SK-N-SH (cell line): ENCODE results near the gene UTRN.

Experiments
- EP300 ChIP-seq, 2 experiments: IDR thresholded peaks; 2 replicates each; pipeline versions ENCODE4 v1.4.0 to v1.6.1; 2012; ENCODE audit warnings: borderline replicate concordance in 1 of 2, low read depth in 1 of 2, low read length in 1 of 2
- POLR2AphosphoS5 ChIP-seq: IDR thresholded peaks from 2 replicates; pipeline ENCODE4 v1.6.1; 2012; ENCODE audit warnings: low read depth, low read length
- TAF1 ChIP-seq: IDR thresholded peaks from 2 replicates; pipeline ENCODE4 v1.6.1; 2012; ENCODE audit warnings: low read depth, mild to moderate bottlenecking, low read length, moderate library complexity, borderline replicate concordance
- USF2 ChIP-seq: fragments of 150-350 bp; IDR thresholded peaks from 2 replicates; pipeline ENCODE4 v1.6.1; 2017; ENCODE audit warnings: antibody characterized with exemption, low read length, low read depth, borderline replicate concordance
- TF ChIP-seq, protein P1 (sequence below): fragments of 200-600 bp; sonication (generic); IDR thresholded peaks from 2 replicates; pipeline ENCODE4 v1.6.1; 2017; ENCODE audit warnings: antibody characterized with exemption, mild to moderate bottlenecking, moderate library complexity
- TF ChIP-seq, protein P2 (sequence below): IDR thresholded peaks from 2 replicates; pipeline ENCODE4 v1.6.1; 2012; ENCODE audit warnings: mild to moderate bottlenecking, low read depth, low read length, moderate library complexity

DNA sequence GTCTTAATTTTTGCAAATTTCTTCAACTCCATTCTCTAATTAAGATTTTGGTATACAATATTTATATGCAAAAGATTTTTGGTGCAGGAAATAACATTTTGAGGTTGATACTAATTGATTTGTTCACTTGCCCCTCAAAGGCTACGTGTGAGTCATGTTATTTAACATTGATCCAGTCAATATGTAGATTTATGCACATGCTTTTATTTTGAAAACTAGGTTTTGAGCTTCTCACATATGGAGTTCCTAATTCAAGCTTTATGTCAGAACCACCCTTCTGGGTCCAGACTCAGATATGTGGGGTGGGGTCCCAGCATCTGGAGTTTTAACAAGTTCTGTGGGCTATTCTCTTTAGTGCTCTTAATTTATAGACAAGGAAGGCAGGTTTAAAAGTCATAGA, 13.8 kb downstream of the UTRN start:
- TF ChIP-seq, protein P1, sequence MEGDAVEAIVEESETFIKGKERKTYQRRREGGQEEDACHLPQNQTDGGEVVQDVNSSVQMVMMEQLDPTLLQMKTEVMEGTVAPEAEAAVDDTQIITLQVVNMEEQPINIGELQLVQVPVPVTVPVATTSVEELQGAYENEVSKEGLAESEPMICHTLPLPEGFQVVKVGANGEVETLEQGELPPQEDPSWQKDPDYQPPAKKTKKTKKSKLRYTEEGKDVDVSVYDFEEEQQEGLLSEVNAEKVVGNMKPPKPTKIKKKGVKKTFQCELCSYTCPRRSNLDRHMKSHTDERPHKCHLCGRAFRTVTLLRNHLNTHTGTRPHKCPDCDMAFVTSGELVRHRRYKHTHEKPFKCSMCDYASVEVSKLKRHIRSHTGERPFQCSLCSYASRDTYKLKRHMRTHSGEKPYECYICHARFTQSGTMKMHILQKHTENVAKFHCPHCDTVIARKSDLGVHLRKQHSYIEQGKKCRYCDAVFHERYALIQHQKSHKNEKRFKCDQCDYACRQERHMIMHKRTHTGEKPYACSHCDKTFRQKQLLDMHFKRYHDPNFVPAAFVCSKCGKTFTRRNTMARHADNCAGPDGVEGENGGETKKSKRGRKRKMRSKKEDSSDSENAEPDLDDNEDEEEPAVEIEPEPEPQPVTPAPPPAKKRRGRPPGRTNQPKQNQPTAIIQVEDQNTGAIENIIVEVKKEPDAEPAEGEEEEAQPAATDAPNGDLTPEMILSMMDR = no peak
- TF ChIP-seq POLR2AphosphoS5 = no peak
- TF ChIP-seq EP300 (IDR thresholded peaks at IDR 0.05; ENCODE audit: borderline replicate concordance in 1 of 2, low read depth in 1 of 2, low read length in 1 of 2) = no peak
- TF ChIP-seq USF2 = no peak
- TF ChIP-seq, protein P2, sequence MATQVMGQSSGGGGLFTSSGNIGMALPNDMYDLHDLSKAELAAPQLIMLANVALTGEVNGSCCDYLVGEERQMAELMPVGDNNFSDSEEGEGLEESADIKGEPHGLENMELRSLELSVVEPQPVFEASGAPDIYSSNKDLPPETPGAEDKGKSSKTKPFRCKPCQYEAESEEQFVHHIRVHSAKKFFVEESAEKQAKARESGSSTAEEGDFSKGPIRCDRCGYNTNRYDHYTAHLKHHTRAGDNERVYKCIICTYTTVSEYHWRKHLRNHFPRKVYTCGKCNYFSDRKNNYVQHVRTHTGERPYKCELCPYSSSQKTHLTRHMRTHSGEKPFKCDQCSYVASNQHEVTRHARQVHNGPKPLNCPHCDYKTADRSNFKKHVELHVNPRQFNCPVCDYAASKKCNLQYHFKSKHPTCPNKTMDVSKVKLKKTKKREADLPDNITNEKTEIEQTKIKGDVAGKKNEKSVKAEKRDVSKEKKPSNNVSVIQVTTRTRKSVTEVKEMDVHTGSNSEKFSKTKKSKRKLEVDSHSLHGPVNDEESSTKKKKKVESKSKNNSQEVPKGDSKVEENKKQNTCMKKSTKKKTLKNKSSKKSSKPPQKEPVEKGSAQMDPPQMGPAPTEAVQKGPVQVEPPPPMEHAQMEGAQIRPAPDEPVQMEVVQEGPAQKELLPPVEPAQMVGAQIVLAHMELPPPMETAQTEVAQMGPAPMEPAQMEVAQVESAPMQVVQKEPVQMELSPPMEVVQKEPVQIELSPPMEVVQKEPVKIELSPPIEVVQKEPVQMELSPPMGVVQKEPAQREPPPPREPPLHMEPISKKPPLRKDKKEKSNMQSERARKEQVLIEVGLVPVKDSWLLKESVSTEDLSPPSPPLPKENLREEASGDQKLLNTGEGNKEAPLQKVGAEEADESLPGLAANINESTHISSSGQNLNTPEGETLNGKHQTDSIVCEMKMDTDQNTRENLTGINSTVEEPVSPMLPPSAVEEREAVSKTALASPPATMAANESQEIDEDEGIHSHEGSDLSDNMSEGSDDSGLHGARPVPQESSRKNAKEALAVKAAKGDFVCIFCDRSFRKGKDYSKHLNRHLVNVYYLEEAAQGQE = no peak
- no peak for TF ChIP-seq TAF1
